Measurements from ENCODE around the gene ANAPC16.

ANAPC16 gene

GRCh38 chr10:72272689-72273409 is 57.0 kb downstream of the ANAPC16 start:
- peak; percentile 77 for ATAC-seq
- TF ChIP-seq ISL1 (CRISPR knock-in tag; IDR thresholded peaks at IDR 0.05) (0 out of 2 replicates have a peak, but pooled peaks have one; percentile 10), TSHZ2 (CRISPR knock-in tag; IDR thresholded peaks at IDR 0.05) (peak; percentile 81; the same call in 1 of the 2 replicates), ZC3H10 (CRISPR knock-in tag; IDR thresholded peaks at IDR 0.05) (no peak), TCF4 (CRISPR knock-in tag; IDR thresholded peaks at IDR 0.05; ENCODE audit: borderline replicate concordance) (0 out of 2 replicates have a peak, but pooled peaks have one; percentile 15)

- peak; percentile 95 for ATAC-seq
- TF ChIP-seq PATZ1 (CRISPR knock-in tag; IDR thresholded peaks at IDR 0.05; ENCODE audit: borderline replicate concordance) (no peak; the same call in 1 of the 2 replicates), ESRRG (CRISPR knock-in tag; IDR thresholded peaks at IDR 0.05) (0 out of 2 replicates have a peak, but pooled peaks have one; percentile 41), ZFP3 (CRISPR knock-in tag; IDR thresholded peaks at IDR 0.05) (0 out of 2 replicates have a peak, but pooled peaks have one; percentile 13), GLIS3 (CRISPR knock-in tag; IDR thresholded peaks at IDR 0.05) (peak; percentile 92; the same call in 1 of the 2 replicates)
Measured at GRCh38 chr10:72273410-72274212, 57.8 kb downstream of the ANAPC16 start, which contains the start of gene DDIT4. TSS of gene DDIT4 (plus strand) at chr10:72273924. CDS start at chr10:72274217, 293 bp downstream.

- ATAC-seq, result peak; percentile 11
- no peak for TF ChIP-seq ZNF8 (CRISPR knock-in tag; IDR thresholded peaks at IDR 0.05)
- no peak for TF ChIP-seq CSRNP3 (CRISPR knock-in tag; IDR thresholded peaks at IDR 0.05)
- TF ChIP-seq PPARA (CRISPR knock-in tag; IDR thresholded peaks at IDR 0.05; ENCODE audit: borderline replicate concordance), result no peak
- no peak for TF ChIP-seq ZC3H10 (CRISPR knock-in tag; IDR thresholded peaks at IDR 0.05)
- TF ChIP-seq PATZ1 (CRISPR knock-in tag; IDR thresholded peaks at IDR 0.05; ENCODE audit: borderline replicate concordance), result no peak
- no peak for TF ChIP-seq SNAI2 (CRISPR knock-in tag; IDR thresholded peaks at IDR 0.05)
- no peak for TF ChIP-seq POU6F1 (CRISPR knock-in tag; IDR thresholded peaks at IDR 0.05; ENCODE audit: borderline replicate concordance, low read depth)
- TF ChIP-seq GLIS3 (CRISPR knock-in tag; IDR thresholded peaks at IDR 0.05), result no peak
- TF ChIP-seq RARB (CRISPR knock-in tag; IDR thresholded peaks at IDR 0.05), result no peak
- no peak for TF ChIP-seq ZFP3 (CRISPR knock-in tag; IDR thresholded peaks at IDR 0.05)
Measured at GRCh38 chr10:72274213-72274729, 58.5 kb downstream of the ANAPC16 start.

Data from SK-N-SH treated with all-trans-retinoic acid at 6 μM for 48 hours (cell line).